Activated naive CD4-positive, alpha-beta T cell treated with anti-CD3 and anti-CD28 coated beads, Interleukin-2, amount 50 U/mL, for 24 hours (primary cell): ENCODE results near the gene CMTM5.

Experiments
- H3K27ac Mint-ChIP-seq: one replicate; pipeline ENCODE4 v1.8.0; 2021; ENCODE audit warnings: mild to moderate bottlenecking, mixed read lengths
- H3K27me3 Mint-ChIP-seq: one replicate; pipeline ENCODE4 v1.8.0; 2021; ENCODE audit warnings: mixed read lengths
- H3K36me3 Mint-ChIP-seq: one replicate; pipeline ENCODE4 v1.8.0; 2021; ENCODE audit warnings: mixed read lengths
- H3K4me1 Mint-ChIP-seq: one replicate; pipeline ENCODE4 v1.8.0; 2021; ENCODE audit warnings: mixed read lengths
- H3K4me3 Mint-ChIP-seq: one replicate; pipeline ENCODE4 v1.8.0; 2021; ENCODE audit warnings: mild to moderate bottlenecking, mixed read lengths
- H3K9me3 Mint-ChIP-seq: one replicate; pipeline ENCODE4 v1.8.0; 2021; ENCODE audit warnings: mixed read lengths

CMTM5 gene

DNA sequence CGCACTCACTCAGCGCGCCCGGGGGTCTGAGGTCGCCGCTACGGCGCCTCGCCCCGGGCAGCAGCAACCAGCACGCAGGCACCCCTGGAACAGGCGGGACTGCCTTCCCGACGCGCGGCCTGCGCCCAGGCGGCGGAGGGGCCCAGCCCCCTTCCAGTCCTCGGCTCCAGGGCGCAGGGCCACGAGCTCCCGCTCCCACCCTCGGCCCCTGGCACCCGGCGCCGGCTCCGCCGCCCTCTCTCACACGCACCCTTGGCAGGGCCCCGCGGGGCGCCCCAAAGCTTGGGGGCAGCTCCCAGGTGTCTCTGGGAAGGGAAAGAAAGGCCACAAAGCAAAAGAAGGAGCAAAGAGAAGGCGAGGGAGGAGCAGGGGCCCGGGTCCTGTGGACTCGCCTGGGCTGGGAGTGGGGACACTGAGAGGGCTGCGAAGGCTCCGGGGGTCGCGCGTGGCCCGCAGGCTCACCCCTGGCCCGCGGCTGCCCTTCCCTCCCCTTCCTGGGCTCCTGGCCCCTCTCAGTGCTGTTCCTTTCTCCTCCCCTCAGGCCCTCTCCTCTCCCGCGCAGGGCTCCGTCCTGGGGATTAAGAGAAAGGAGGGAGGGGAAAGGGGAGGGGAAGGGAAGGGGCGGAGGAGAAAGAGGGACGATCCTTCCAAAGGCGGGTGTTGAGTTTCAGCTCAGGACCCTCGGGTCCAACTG is 11.0 kb upstream of the CMTM5 start:
- no peaks in the 10 kb centered on the region for H3K9me3 Mint-ChIP-seq
- no peak overlapping the region for H3K4me3 Mint-ChIP-seq
- H3K27ac Mint-ChIP-seq = no peak overlapping the region
- H3K27me3 Mint-ChIP-seq = peaks cover 18% of the 10 kb centered on the region
- H3K4me1 Mint-ChIP-seq = no peaks in the 10 kb centered on the region
- H3K36me3 Mint-ChIP-seq = no peaks in the 10 kb centered on the region

DNA sequence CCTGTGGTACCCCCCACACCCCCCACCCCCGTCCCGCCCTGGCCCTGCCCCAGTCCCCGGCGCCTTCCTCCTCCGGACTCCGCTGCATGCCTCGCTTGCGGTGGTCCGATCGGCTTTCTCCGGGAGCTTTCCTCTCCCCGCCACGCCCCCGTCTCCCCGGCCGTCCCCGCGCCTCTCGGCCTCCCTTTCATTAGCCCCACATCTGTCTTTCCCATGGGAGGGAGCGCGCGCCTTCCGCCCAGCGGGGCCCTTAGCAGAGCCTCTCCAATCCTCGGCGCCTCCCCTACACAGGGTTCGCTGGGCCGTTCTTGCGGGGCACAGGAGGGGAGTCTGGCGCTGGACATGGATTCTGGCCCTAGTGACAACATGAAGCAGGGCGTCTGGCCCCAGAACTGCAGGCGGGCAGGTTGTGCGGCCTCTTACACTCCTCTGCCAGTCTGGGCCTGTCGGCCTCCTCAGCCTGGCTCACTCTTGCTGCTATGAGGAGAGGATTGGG is 10.4 kb upstream of the CMTM5 start:
- Mint-ChIP-seq H3K9me3 (no peaks in the 10 kb centered on the region), H3K27me3 (peaks cover 18% of the 10 kb centered on the region), H3K4me1 (no peaks in the 10 kb centered on the region), H3K36me3 (no peaks in the 10 kb centered on the region), H3K4me3 (no peak overlapping the region), H3K27ac (no peak overlapping the region)

GRCh38 chr14:23370221-23370620 is 6.6 kb upstream of the CMTM5 start:
- Mint-ChIP-seq H3K36me3 (no peaks in the 10 kb centered on the region), H3K27me3 (peaks cover 12% of the 10 kb centered on the region), H3K4me3 (no peak overlapping the region), H3K27ac (no peak overlapping the region), H3K4me1 (no peaks in the 10 kb centered on the region), H3K9me3 (no peaks in the 10 kb centered on the region)

GRCh38 chr14:23371865-23372264 is 5.0 kb upstream of the CMTM5 start:
- Mint-ChIP-seq H3K27me3 (peaks cover 7% of the 10 kb centered on the region), H3K9me3 (no peaks in the 10 kb centered on the region), H3K36me3 (no peaks in the 10 kb centered on the region), H3K4me3 (no peak overlapping the region), H3K27ac (no peak overlapping the region), H3K4me1 (no peaks in the 10 kb centered on the region)

- peaks cover 2% of the 10 kb centered on the region for H3K27me3 Mint-ChIP-seq
- no peaks in the 10 kb centered on the region for H3K4me1 Mint-ChIP-seq
- no peaks in the 10 kb centered on the region for H3K9me3 Mint-ChIP-seq
- H3K36me3 Mint-ChIP-seq = no peaks in the 10 kb centered on the region
- H3K27ac Mint-ChIP-seq = no peak within 1 kb of the TSS
- no peak within 1 kb of the TSS for H3K4me3 Mint-ChIP-seq
Observed at GRCh38 chr14:23372509-23372908, 4.3 kb upstream of the CMTM5 start, which contains the start of gene IL25. IL25 (plus strand) TSS chr14:23372809.

DNA sequence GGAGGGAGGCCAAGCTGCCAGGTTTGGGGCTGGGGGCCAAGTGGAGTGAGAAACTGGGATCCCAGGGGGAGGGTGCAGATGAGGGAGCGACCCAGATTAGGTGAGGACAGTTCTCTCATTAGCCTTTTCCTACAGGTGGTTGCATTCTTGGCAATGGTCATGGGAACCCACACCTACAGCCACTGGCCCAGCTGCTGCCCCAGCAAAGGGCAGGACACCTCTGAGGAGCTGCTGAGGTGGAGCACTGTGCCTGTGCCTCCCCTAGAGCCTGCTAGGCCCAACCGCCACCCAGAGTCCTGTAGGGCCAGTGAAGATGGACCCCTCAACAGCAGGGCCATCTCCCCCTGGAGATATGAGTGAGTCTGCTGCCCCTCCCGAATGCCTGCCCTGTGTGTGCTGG is 3.8 kb upstream of the CMTM5 start:
- Mint-ChIP-seq H3K4me3 (no peak overlapping the region), H3K27me3 (peaks cover 2% of the 10 kb centered on the region), H3K27ac (no peak overlapping the region), H3K36me3 (no peaks in the 10 kb centered on the region), H3K4me1 (no peaks in the 10 kb centered on the region), H3K9me3 (no peaks in the 10 kb centered on the region)

- Mint-ChIP-seq H3K4me3 (no peak overlapping the region), H3K4me1 (no peaks in the 10 kb centered on the region), H3K36me3 (no peaks in the 10 kb centered on the region), H3K9me3 (no peaks in the 10 kb centered on the region), H3K27me3 (peaks cover under 1% of the 10 kb centered on the region), H3K27ac (no peak overlapping the region)
Observed at GRCh38 chr14:23375527-23376251, 1.2 kb upstream of the CMTM5 start.

- Mint-ChIP-seq H3K36me3 (no peaks in the 10 kb centered on the region), H3K4me3 (no peak overlapping the region), H3K27me3 (peaks cover 4% of the 10 kb centered on the region), H3K27ac (no peak overlapping the region), H3K4me1 (no peaks in the 10 kb centered on the region), H3K9me3 (no peaks in the 10 kb centered on the region)
Observed at GRCh38 chr14:23377198-23377550, 328 bp downstream of the CMTM5 start.

DNA sequence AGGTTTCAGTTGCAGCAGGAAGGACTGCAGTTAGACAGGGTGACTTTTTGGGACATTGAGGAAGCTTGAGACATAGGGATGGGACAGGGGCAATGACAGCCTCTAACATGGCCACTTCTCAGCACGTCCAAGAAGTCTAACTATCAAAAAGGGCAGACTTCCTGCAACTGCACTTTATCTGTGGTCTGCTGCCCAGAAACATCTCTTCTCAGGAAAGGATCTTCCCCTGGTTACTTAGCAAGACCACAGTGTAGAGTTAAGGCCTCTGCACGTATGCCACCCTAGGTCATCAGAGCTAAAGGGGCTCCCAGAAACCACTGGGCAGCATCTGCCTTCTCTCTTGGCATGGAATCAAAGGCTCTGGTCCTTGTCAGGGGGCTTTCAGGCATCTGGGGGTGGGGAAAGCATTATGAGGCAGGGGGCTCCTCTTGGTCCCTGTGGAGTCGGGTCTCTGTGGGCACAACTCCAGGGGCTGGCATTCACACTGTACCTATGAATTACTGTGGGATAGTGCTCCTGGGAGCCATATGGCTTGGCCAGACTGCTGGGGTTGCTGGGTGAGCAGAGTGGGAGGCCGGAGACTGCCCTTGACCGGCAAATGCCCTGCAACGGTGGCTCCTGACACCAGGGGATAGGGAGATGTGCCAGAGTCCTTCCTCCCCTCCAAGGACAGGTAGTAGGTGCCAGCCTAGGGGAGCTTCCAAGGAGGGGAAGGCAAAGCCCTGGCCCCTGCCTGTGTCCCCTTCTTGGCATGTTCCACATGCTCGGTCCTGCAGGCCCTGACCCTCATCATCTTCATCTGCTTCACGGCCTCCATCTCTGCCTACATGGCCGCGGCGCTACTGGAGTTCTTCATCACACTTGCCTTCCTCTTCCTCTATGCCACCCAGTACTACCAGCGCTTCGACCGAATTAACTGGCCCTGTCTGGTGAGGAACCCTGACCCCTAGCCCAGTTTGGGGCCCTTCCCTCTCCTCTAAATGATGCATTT is 1.0 kb downstream of the CMTM5 start:
- no peaks in the 10 kb centered on the region for H3K4me1 Mint-ChIP-seq
- peaks cover 4% of the 10 kb centered on the region for H3K27me3 Mint-ChIP-seq
- no peaks in the 10 kb centered on the region for H3K9me3 Mint-ChIP-seq
- no peak overlapping the region for H3K27ac Mint-ChIP-seq
- H3K4me3 Mint-ChIP-seq = no peak overlapping the region
- H3K36me3 Mint-ChIP-seq = no peaks in the 10 kb centered on the region

DNA sequence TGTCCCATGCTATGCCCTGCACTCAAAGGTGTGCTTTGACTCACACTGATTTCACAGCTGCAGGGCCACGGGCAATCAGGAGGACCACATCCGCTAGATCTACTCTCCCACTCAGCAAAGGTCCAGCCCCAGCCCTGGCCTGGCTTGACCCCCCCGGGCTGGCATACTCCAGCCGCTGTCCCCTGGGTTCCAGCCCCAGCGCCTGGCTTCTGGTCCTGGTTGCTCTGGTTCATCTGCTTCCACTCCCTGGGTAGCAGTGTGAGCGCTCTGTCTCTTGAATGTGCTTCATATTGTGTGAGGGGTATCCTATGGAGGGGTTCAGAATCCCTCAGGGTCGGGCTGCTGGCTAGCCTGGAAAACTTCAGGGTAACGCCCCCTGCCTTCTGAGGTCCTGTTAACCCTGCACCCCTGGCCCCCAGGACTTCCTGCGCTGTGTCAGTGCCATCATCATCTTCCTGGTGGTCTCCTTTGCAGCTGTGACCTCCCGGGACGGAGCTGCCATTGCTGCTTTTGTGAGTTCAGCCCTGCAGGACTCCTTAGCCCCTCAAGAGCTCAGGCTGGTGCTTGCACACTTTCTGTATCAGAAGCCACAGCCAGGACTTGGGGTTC is 1.9 kb downstream of the CMTM5 start:
- Mint-ChIP-seq H3K36me3 (no peaks in the 10 kb centered on the region), H3K9me3 (no peaks in the 10 kb centered on the region), H3K4me1 (no peaks in the 10 kb centered on the region), H3K27ac (no peak overlapping the region), H3K27me3 (peaks cover 4% of the 10 kb centered on the region), H3K4me3 (no peak overlapping the region)

- no peaks in the 10 kb centered on the region for H3K9me3 Mint-ChIP-seq
- no peak overlapping the region for H3K4me3 Mint-ChIP-seq
- H3K4me1 Mint-ChIP-seq = no peaks in the 10 kb centered on the region
- peaks cover 4% of the 10 kb centered on the region for H3K27me3 Mint-ChIP-seq
- H3K27ac Mint-ChIP-seq = no peak overlapping the region
- H3K36me3 Mint-ChIP-seq = no peaks in the 10 kb centered on the region
Observed at GRCh38 chr14:23379366-23380196, 2.7 kb downstream of the CMTM5 start.

DNA sequence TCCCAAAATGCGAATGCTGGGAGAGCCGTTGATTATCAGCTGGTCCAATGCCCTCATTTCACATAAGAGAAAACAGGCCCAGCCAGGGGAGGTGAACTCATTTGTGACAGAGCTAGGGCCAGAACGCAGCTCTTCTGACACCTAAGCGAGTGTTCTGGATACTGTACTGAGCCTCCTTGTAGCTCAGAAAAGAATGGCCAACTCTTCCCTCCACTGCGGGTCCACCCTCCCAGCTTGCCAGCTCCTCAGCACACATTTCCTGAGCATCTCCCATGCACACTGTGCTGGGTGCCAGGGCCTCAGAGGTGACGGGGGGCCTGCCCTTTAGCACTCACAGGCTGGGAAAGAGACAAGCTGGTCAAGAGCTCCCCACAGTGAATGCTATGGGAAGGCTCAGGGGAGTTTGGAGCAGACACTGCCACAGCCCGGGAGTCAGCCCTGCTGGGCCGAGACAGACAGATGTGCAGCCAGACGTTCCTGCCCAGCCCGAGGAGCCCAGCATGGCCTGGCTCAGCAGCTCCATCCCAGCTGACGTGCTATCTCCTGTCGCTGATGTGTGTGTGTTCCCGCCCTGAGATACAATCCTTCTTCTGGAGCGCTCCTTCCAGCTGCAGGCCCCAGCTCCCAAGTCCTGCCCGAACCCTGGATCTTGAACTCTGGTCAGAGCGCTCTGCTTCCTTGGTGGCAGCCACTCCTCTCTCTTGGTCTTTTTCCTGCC is 3.5 kb downstream of the CMTM5 start:
- Mint-ChIP-seq H3K4me3 (no peak overlapping the region), H3K27me3 (peaks cover 4% of the 10 kb centered on the region), H3K36me3 (no peaks in the 10 kb centered on the region), H3K4me1 (no peaks in the 10 kb centered on the region), H3K27ac (peak overlapping the region; percentile 69), H3K9me3 (no peaks in the 10 kb centered on the region)

DNA sequence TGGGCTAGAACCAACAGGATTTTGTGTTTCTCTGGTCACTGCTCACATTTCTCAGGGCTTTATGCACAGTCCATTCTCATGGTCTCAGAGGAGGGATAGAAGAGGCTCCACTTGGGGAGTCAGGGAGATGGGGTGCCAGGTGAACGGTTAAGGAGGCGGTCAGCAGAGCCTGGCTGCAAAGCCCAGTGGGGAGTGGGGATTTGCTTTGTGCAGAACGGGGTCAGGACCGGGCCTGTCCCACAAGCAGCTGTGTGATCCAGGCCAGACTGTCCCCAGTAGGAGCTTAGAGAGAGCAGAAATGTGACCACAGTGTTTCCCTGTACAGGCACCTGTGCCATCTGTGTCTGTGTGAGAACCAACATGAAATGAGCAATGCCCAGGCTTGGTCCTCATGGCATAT is 4.1 kb downstream of the CMTM5 start:
- Mint-ChIP-seq H3K27me3 (peaks cover 4% of the 10 kb centered on the region), H3K27ac (peak overlapping the region; percentile 69), H3K4me3 (no peak overlapping the region), H3K9me3 (no peaks in the 10 kb centered on the region), H3K4me1 (no peaks in the 10 kb centered on the region), H3K36me3 (no peaks in the 10 kb centered on the region)

DNA sequence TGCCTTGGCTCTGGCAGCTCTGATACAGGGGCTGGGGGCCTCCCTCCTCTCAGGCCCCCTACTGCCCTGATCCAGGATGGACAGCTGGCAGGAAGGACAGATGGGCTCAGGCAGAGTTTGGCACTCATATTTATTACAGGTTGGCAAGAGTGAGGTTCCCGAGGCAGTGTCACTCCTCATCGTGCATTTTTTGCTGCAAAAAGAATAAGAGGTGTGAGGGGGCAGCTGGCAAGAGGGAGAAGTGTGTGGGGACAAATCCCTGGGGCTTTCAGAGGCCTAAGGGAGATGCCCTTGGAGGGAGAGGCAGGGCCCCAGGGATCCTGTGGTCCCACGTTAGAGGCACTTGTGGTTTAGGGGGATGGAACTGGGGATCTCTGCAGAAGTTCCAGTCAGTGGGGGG is 5.0 kb downstream of the CMTM5 start:
- no peak overlapping the region for H3K27ac Mint-ChIP-seq
- H3K27me3 Mint-ChIP-seq = peaks cover 4% of the 10 kb centered on the region
- no peak overlapping the region for H3K4me3 Mint-ChIP-seq

More for the DNA sequence above, 5.0 kb downstream of the CMTM5 start:
- Mint-ChIP-seq H3K36me3 (no peaks in the 10 kb centered on the region), H3K9me3 (no peaks in the 10 kb centered on the region), H3K4me1 (no peaks in the 10 kb centered on the region)
